HG03039 (cell line): ENCODE results near the gene DDX19B.
"Not testable (repeated sequence)": the region's sequence is repeated elsewhere in the genome, so short reads cannot be mapped to it uniquely, and the experiment has no call there.

Experiments used
- ATAC-seq: cut with Tn5 transposase; IDR thresholded peaks from one replicate; pipeline ENCODE4 v1.9.1; 2021; ENCODE audit warnings: mild to moderate bottlenecking, moderate library complexity; ENCODE audit not compliant: unreplicated experiment

Gene DDX19B

GRCh38 chr16:70287304-70287971 is 11.5 kb upstream of the DDX19B start:
- not testable (repeated sequence) for ATAC-seq

DNA sequence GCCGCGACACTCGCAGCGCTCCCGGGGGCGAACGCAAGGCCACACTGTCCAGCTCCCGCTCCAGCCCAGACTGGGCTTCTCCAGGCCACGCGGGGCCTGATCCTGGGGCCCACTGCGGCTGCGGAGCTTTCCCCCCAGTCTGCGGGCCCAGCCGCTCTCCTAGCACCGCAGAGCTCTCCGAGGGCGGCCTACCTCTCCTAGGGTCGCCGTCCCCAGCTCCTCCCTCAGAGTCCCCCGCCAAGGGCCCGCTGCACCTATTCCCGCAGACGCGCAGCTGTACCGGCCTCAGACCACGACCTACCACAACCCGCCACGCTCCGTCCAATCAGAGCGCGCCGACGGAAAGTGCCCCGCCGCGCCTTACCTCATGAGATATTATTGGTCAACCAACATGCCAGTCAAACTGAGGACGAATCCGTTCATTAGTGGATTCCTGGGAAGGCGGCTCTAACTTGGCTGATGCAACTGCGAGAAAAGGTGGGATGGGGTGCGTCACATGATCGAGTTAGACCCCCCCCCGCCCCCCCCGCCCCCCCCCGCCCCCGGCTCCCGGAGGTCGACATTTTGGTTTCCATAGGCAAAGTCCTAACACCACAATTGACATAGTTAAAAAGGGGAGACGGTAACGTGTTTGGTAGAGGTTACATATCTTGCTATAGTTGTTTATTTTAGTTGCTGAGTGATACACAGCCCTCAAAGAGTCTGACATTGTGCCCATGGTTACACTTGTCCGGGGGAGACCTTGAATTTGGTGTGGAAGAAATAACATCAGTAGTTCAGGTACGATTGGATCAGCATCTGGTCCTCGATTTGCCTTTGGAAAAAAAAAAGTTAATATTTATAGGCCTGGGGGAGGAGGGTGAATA is 9.5 kb upstream of the DDX19B start, which contains the start of gene AARS1:
Gene AARS1 (minus strand): TSS at position 278 of the 866 bp plus-strand sequence. CDS start 6,743 bp downstream, outside the sequence.
- peak; percentile 97 for ATAC-seq

DNA sequence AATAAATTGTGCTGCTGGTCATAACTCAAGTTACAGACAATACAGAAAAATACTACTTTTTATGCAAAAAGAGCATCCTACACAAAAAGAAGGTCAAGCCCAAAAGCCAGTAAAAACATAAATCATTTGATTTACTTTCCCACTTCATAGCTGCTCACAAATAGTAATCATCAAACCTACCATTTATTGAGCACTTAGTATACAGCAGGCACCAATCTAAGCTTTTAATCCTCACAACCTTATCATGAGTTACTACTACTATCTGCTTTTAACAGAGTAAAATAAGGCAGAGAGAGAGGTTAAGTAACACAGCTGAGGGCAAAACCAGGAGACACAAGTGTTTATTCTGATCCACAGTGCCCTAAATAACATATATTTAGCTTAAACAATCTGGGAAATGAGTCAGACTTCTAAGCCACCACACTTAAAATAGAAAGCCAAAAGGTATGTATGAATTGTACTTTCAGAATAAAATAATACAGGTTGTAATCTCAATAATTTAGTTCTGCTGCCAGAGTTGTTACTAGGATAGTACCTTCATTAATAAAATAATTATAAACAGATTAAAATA is 8.0 kb upstream of the DDX19B start:
- no peak for ATAC-seq

DNA sequence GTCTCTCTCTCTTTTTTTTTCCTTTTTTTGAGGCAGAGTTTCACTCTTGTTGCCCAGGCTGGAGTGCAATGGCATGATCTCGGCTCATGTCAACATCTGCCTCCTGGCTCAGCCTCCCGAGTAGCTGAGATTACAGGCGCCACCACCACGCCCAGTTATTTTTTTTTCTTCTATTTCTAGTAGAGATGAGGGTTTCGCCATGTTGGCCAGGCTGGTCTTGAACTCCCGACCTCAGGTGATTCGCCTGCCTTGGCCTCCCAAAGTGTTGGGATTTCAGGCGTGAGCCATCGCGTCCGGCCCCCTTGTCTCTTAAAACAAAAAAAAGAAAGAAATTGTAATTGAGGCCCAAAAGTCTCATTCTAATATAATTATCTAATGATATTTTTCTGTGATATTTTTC is 6.8 kb upstream of the DDX19B start:
- ATAC-seq, result not testable (repeated sequence)

DNA sequence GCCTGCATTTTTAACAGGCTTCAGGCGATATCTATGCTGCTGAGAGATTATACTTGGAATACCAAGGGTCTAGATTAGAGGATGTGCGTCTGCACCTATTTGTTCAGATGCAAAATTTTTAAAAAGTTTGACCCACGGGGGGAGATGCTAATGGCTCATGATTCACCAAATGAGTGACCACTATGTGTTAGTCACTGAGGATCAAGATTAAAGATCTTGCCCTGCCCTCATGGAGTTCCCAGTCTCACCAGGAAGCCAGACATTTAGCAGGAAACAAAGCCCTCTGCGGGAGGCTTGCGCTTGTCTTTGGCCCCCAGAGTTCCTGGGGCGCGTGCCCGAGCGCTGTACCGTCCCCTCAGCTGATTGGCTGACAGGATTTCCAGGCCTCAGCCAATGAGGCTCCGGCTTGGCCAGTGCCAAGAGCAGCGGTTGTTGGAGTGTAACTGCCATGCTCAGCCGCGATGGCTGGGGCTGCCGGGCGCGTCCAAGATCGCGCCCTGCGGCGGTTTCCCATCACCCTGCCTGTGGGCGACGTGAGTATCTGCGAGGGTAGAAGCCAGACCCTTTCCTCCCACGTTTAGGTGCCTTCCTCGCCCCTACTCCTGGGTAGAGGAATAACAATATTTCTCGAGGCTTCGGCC is 4.5 kb upstream of the DDX19B start:
- no peak for ATAC-seq

GRCh38 chr16:70295634-70296033 is 3.4 kb upstream of the DDX19B start:
- ATAC-seq, result no peak

DNA sequence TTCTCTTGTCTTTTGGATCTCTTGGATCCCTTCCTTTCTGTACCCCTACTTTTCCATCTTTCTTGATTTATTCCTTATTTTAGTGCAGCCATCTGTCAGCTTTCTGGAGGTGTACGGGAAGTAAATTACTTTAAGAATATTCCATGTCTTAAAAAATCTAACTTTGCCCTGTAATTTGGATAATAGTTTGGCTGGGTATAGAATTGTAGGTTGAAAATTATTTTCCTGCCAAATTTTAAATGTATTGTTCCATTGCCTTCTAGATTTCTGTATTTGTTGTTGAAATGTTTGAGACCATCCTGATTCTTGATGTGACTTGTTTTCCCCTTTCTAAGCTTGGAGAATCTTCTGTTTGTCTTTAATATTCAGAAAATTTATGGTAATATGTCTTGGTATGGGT is 2.1 kb downstream of the DDX19B start:
- no peak for ATAC-seq

DNA sequence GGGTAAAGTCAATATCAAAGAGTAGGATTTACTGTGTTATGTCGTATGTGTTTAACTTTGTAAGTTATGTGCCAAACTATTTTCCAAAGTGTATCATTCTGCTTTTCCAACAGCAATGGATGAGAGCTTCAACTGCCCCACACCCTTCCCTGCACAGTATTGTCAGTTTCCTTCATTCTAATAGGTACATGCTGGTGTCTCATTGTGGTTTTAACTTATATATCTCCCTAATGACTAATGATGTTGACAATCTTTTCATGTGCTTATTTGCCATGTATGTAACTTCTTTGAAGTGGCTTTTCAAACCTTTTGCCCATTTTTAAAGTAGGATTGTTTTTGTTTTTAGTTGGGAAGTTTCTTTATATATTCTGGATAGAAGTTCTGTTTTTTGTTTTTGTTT is 3.8 kb downstream of the DDX19B start:
- no peak for ATAC-seq

GRCh38 chr16:70304892-70305448 is 6.0 kb downstream of the DDX19B start:
- ATAC-seq, result no peak

- no peak for ATAC-seq
Observed at GRCh38 chr16:70306880-70307279, 7.9 kb downstream of the DDX19B start.

- not testable (repeated sequence) for ATAC-seq
Observed at GRCh38 chr16:70307726-70308125, 8.7 kb downstream of the DDX19B start.

GRCh38 chr16:70320121-70320520 is 21.1 kb downstream of the DDX19B start:
- ATAC-seq, result no peak

DNA sequence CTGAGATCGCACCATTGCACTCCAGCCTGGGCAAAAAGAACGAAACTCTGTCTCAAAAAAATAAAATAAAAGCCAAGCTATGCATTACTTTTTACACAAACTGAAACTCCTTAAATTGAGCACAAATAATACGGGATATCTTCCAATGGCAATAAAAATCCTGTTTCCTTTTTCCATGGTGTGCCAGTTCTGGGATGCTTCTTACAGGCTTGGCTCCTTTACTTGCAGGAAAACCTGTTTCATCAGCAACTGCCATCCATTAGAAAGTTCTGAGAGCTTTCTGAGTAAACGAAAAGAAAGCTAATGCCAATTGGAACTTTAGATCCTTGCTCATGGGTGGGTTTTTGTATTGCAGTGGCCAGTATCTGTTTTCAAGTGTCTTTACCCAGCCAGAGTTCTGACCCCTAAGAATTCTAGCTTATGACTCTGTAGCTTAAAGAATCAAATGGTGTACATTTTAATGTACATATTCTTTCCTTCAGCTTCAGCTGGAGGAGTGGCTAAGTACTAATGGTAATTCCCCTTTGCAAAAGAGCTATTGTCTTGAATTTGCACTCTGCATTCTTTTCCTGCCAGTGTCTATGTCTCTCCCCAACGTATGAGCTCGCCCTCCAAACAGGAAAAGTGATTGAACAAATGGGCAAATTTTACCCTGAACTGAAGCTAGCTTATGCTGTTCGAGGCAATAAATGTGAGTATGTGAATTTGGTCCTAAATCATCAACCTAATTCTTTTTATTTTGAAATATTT is 26.2 kb downstream of the DDX19B start:
- no peak for ATAC-seq

- ATAC-seq, result no peak
Observed at GRCh38 chr16:70331091-70331490, 32.1 kb downstream of the DDX19B start.

DNA sequence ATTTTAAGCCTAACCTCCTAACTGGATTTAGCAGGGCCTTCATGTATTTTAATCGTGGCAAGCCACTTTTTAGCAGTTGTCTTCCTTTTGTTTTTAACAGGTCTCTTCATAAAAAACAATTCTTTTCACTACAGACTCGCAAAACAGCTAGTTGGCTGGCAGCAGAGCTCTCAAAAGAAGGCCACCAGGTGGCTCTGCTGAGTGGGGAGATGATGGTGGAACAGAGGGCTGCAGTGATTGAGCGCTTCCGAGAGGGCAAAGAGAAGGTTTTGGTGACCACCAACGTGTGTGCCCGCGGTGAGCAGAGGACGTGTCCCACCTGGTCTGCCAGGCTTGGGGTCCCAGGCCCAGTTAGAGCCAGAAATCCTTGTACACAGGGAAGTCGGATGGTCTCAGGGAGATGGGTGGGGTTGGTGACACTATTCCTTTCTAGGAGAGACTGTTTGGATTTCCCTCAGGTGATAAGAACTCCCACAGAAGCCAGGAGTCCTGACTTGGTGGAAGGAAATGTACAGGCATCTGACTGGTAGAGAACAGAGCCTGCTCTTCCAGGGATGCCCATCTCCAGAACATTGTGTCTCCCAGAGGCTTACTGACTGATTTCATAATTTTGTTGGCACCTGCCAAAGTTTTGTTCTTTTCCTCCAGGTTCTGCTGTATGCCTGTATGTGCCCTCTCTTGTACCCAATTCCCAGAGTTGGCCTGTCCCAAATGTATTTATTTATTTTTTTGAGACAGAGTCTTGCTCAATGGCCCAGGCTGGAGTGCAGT is 32.8 kb downstream of the DDX19B start:
- no peak for ATAC-seq

- ATAC-seq, result not testable (repeated sequence)
Observed at GRCh38 chr16:70332728-70333127, 33.7 kb downstream of the DDX19B start.

DNA sequence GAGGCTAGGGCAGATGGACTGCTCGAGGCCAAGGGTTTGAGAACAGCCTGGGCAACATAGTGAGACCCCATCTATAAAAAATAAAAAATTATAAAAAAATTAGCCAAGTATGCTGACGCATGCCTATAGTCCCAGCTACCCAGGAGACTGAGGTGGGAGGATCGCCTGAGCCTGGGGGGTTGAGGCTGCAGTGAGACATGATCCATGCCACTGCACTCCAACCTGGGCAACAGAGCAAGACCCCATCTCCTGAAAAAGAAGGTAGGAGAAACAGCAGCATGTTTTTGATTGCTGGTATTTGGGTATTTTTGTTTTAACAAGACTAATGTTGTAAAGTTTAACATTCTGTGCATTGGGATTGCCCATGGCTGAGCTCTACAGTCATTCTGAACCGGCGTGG is 38.8 kb downstream of the DDX19B start:
- no peak for ATAC-seq

- no peak for ATAC-seq
Observed at GRCh38 chr16:70341600-70341999, 42.6 kb downstream of the DDX19B start.

DNA sequence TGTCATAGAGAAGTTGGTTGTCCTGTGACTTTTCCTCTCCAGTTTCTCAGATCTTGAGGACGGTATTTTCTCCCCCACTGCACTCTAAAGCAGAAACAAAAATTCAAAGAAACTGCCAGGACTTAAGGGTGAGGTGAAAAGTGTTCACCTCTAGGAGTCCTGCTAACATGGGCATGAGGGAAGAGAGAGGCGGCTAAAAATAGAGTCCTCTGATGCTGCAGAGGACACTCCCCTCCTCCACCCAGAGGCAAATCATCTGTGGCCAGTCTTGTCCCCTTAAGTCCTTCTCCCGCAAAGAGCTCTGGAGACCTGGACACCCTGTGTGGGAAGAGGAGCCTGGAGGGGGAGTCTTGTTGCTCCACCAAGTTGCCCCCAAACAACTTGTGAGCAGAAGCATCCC is 43.0 kb downstream of the DDX19B start:
- ATAC-seq, result no peak

GRCh38 chr16:70345840-70346239 is 46.9 kb downstream of the DDX19B start:
- ATAC-seq, result no peak
